Measurements from ENCODE around the gene DNAH6. TPM values are rescaled to one million over a fixed set of nuclear protein-coding genes. Genes with fewer than 3 reads are reported as not detected.

Gene DNAH6
- polyA plus RNA-seq, 2 of the 4 experiments (the other 2 are of a cell fraction): 0.13 to 0.32 TPM

- TF ChIP-seq CTCF (IDR thresholded peaks at IDR 0.05) (no peak), RAD21 (conservative IDR thresholded peaks at IDR 0.05 in 1 of 2, IDR thresholded peaks at IDR 0.05 in 1 of 2) (no peak)
Measured at GRCh38 chr2:84515788-84516187, 510 bp upstream of the DNAH6 start (continued).

GRCh38 chr2:84519332-84519957, 3.1 kb downstream of the DNAH6 start:
- no peak for TF ChIP-seq HEYL (CRISPR knock-in tag; IDR thresholded peaks at IDR 0.05)
- ATAC-seq (no peak), FAIRE-seq (peak; percentile 7), DNase-seq (ENCODE audit: low read depth in 1 of 2, low spot score in 1 of 2) (no peak)
- peaks cover 7% of the 10 kb centered on the region; the same call in 1 of the 3 replicates for H3K9me3 ChIP-seq
- peaks cover 3% of the 10 kb centered on the region; the same call in 1 of the 3 replicates for H3K4me1 ChIP-seq
- H3K4me3 ChIP-seq: no peak overlapping the region
- ChIA-PET CTCF (interaction anchor here (0.8 kb wide), 1 partner anchor 24 kb away, joined by 3 read pairs; no protein-coding TSS in a partner anchor), POLR2A (no interaction called here)
- H3K27ac ChIP-seq: no peak overlapping the region
- no peak overlapping the region for H3K4me2 ChIP-seq

- DNase-seq (ENCODE audit: low read depth in 1 of 2, low spot score in 1 of 2) (no peak), ATAC-seq (no peak), FAIRE-seq (no peak)
- 0 out of 3 replicates have a peak, but pooled peaks have one; percentile 8 for TF ChIP-seq CTCF (IDR thresholded peaks at IDR 0.05)
- no peak for TF ChIP-seq MAX (IDR thresholded peaks at IDR 0.05)
- TF ChIP-seq RAD21 (conservative IDR thresholded peaks at IDR 0.05 in 1 of 2, IDR thresholded peaks at IDR 0.05 in 1 of 2): 0 out of 5 replicates have a peak, but pooled peaks of 1 of the 2 experiments have one; percentile 7
- TF ChIP-seq ZFP36 (IDR thresholded peaks at IDR 0.05; ENCODE audit: borderline replicate concordance, partially characterized antibody): no peak
- H3K4me1 ChIP-seq: no peaks in the 10 kb centered on the region
- H3K4me3 ChIP-seq: no peak overlapping the region
- H3K27ac ChIP-seq: no peak overlapping the region
- ChIA-PET POLR2A (no interaction called here), CTCF (no interaction called here)
- no peak overlapping the region for H3K4me2 ChIP-seq
- 0% methylated on average over 1 of the region's 1 CpG for WGBS (ENCODE audit: missing lambda C conversion rate)
- H3K9me3 ChIP-seq: peaks cover 2% of the 10 kb centered on the region; the same call in 1 of the 3 replicates
Measured at GRCh38 chr2:84526562-84526961, 10.3 kb downstream of the DNAH6 start.

- DNase-seq (ENCODE audit: low read depth in 1 of 2, low spot score in 1 of 2) (no peak), ATAC-seq (no peak), FAIRE-seq (no peak)
- Histone ChIP-seq H3K4me2 (no peak overlapping the region), H3K4me1 (no peaks in the 10 kb centered on the region), H3K27ac (no peak overlapping the region), H3K9me3 (no peaks in the 10 kb centered on the region), H3K4me3 (no peak overlapping the region)
- TF ChIP-seq RFX5 (IDR thresholded peaks at IDR 0.05) (no peak), ZFP36 (IDR thresholded peaks at IDR 0.05; ENCODE audit: borderline replicate concordance, partially characterized antibody) (no peak), TP53 (CRISPR knock-in tag; IDR thresholded peaks at IDR 0.05) (no peak), HOXA7 (CRISPR knock-in tag; IDR thresholded peaks at IDR 0.05) (no peak), CBX8 (IDR thresholded peaks at IDR 0.05) (no peak), USF2 (IDR thresholded peaks at IDR 0.05) (no peak), ZNF302 (CRISPR knock-in tag; IDR thresholded peaks at IDR 0.05) (no peak), EP300 (IDR thresholded peaks at IDR 0.05) (no peak), MAZ (IDR thresholded peaks at IDR 0.05; ENCODE audit: borderline replicate concordance, low read depth, low read length) (no peak), EHF (CRISPR knock-in tag; IDR thresholded peaks at IDR 0.05) (no peak)
- CTCF ChIA-PET: interaction anchor here (1.2 kb wide), 1 partner anchor 398 kb away, joined by 3 read pairs; no protein-coding TSS in a partner anchor
- POLR2A ChIA-PET: no interaction called here
- WGBS (ENCODE audit: missing lambda C conversion rate): 68% methylated on average over 4 of the region's 4 CpGs
Measured at GRCh38 chr2:84527137-84528129, 11.1 kb downstream of the DNAH6 start.

Data from A549 (cell line).